MCF 10A (cell line): ENCODE measurements around the gene TMEM187. TPM values are rescaled to one million over a fixed set of nuclear protein-coding genes. Genes with fewer than 3 reads are reported as not detected.

Experiments used
- BruUV-seq: library from RNA; stranded (reverse); fragments of 400-500 nt; replicated peaks from 2 replicates; lab custom pipeline; 2021; lab: Mats Ljungman, UMichigan
- CTCF ChIA-PET: fragments of 300-600 bp; sonication (Branson Sonifier 250); formaldehyde crosslinking; extraction: SDS; loops from one replicate; lab custom pipeline; 2021; ENCODE audit warnings: antibody characterized with exemption, inconsistent platforms; lab: Yijun Ruan, JAX
- POLR2A ChIA-PET: fragments of 300-600, 350-650 bp; sonication (Branson Sonifier 250); formaldehyde crosslinking; extraction: SDS; loops from one replicate; lab custom pipeline; 2020; ENCODE audit warnings: antibody characterized with exemption, inconsistent platforms; lab: Yijun Ruan, JAX
- DNase-seq: peaks from one replicate; pipeline ENCODE4 v3.0.0-alpha.2; 2018; ENCODE audit not compliant: unreplicated experiment
- H3K27ac Mint-ChIP-seq: one replicate; pipeline ENCODE4 v1.8.0; 2022; ENCODE audit warnings: mild to moderate bottlenecking, low read depth, mixed read lengths; ENCODE audit not compliant: unreplicated experiment
- H3K27me3 Mint-ChIP-seq: one replicate; pipeline ENCODE4 v1.8.0; 2022; ENCODE audit warnings: mixed read lengths; ENCODE audit not compliant: insufficient read depth, unreplicated experiment
- H3K36me3 Mint-ChIP-seq: one replicate; pipeline ENCODE4 v1.8.0; 2022; ENCODE audit warnings: mild to moderate bottlenecking, moderate library complexity, mixed read lengths; ENCODE audit not compliant: insufficient read depth, unreplicated experiment
- H3K4me1 Mint-ChIP-seq: one replicate; pipeline ENCODE4 v1.8.0; 2022; ENCODE audit warnings: mixed read lengths; ENCODE audit not compliant: insufficient read depth, unreplicated experiment
- H3K4me3 Mint-ChIP-seq: one replicate; pipeline ENCODE4 v1.8.0; 2022; ENCODE audit warnings: mild to moderate bottlenecking, moderate library complexity, mixed read lengths; ENCODE audit not compliant: unreplicated experiment
- H3K9me3 Mint-ChIP-seq: one replicate; pipeline ENCODE4 v1.8.0; 2022; ENCODE audit warnings: mixed read lengths; ENCODE audit not compliant: unreplicated experiment
- CTCF ChIP-seq: fragments of 200-600 bp; IDR thresholded peaks from one replicate; pipeline ENCODE4 v1.8.0; 2022; ENCODE audit warnings: antibody characterized with exemption, mild to moderate bottlenecking; ENCODE audit not compliant: unreplicated experiment
- intact Hi-C: fragments of 100-400 bp; cut with micrococcal nuclease; formaldehyde crosslinking; loops from 2 replicates; pipeline ENCODE4 v1.14.1; 2022
- total RNA-seq: library from RNA; stranded (reverse); gene quantifications from 2 replicates; pipeline ENCODE4 v1.2.3, GENCODE V29; 2022

TMEM187 gene
- total RNA-seq, 1 experiment from 2014 or later = 9.3 TPM

DNA sequence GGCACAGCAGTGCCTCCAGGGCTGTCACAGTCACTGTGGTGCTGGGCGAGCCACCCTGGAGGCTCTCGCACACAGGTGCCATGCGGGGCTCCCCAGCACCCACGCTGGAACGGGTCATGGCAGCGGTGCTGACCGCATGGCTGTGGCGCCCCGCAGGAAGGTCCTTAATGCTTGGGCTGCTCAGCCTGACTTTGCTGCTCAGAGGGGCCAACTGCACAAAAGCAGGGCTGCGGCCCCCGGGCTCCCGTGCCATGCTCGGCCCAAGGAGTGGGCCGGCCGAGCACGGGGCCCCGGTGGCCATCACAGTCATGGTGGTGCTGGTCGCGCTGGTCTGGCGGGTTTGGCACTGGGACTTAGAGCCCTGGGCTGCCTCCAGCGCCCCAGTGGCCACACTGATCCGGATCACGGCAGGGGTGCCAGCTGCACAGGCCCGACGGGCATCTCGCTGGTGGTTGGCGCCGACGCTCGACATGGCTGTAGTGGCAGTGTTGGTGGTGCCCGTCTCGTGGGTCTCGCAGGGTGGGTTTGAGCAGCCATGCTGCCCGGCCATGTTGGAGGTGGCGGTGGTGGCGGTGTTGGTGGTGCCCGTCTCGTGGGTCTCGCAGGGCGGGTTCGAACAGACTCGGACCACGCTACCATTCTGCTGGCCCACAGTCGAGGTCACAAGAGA, 17.9 kb upstream of the TMEM187 start:
- POLR2A ChIA-PET = no interaction called here
- BruUV-seq = TSS peak; percentile 13
- CTCF ChIA-PET = interaction anchor here (0.5 kb wide), 1 partner anchor 361 kb away, joined by 3 read pairs; no protein-coding TSS in a partner anchor
- H3K27ac Mint-ChIP-seq = no peak overlapping the region
- intact Hi-C loops = no loop called here
- DNase-seq = no peak
- H3K4me1 Mint-ChIP-seq = no peaks in the 10 kb centered on the region
- no peak overlapping the region for H3K4me3 Mint-ChIP-seq
- peaks cover 78% of the 10 kb centered on the region for H3K36me3 Mint-ChIP-seq
- no peaks in the 10 kb centered on the region for H3K27me3 Mint-ChIP-seq
- no peaks in the 10 kb centered on the region for H3K9me3 Mint-ChIP-seq
- no peak for TF ChIP-seq CTCF

DNA sequence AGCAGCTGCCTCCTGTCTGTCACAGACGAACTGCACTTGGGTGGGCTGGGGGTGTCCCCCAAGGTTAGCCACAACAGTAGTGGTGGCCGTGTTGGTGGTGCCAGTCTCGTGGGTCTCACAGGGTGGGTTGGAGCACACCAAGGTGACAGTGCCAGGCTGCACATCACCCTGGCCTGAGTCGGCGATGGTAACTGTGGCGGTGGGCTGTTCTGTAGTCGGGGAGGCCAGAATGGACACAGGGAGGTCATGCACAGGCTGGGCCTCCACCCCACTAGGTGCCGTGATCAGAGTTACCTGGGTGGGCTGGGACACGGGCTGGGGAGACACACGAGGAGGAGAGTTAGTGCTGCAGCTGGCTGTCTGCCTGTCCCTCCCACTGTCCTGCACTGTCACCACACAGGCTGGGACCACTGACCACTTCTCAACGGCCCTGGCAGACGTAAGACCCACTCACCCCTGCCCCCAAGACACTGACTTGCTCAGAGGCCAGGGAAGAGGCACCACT, 17.3 kb upstream of the TMEM187 start:
- ChIA-PET POLR2A (no interaction called here), CTCF (interaction anchor here (0.5 kb wide), 1 partner anchor 361 kb away, joined by 3 read pairs; no protein-coding TSS in a partner anchor)
- no peaks in the 10 kb centered on the region for H3K9me3 Mint-ChIP-seq
- H3K4me3 Mint-ChIP-seq = no peak overlapping the region
- no peaks in the 10 kb centered on the region for H3K27me3 Mint-ChIP-seq
- peaks cover 77% of the 10 kb centered on the region for H3K36me3 Mint-ChIP-seq
- no TSS peak for BruUV-seq
- intact Hi-C loops = no loop called here
- H3K4me1 Mint-ChIP-seq = no peaks in the 10 kb centered on the region
- TF ChIP-seq CTCF = no peak
- no peak overlapping the region for H3K27ac Mint-ChIP-seq
- no peak for DNase-seq

GRCh38 chrX:153956044-153956907, 16.3 kb upstream of the TMEM187 start:
- BruUV-seq = no TSS peak
- Mint-ChIP-seq H3K27ac (no peak overlapping the region), H3K36me3 (peaks cover 77% of the 10 kb centered on the region), H3K4me1 (no peaks in the 10 kb centered on the region), H3K27me3 (no peaks in the 10 kb centered on the region), H3K4me3 (no peak overlapping the region), H3K9me3 (no peaks in the 10 kb centered on the region)
- intact Hi-C loops = no loop called here
- DNase-seq = no peak
- no peak for TF ChIP-seq CTCF
- ChIA-PET CTCF (interaction anchor here (2.4 kb wide), 1 partner anchor 10 kb away, joined by 5 read pairs; no protein-coding TSS in a partner anchor), POLR2A (no interaction called here)

DNA sequence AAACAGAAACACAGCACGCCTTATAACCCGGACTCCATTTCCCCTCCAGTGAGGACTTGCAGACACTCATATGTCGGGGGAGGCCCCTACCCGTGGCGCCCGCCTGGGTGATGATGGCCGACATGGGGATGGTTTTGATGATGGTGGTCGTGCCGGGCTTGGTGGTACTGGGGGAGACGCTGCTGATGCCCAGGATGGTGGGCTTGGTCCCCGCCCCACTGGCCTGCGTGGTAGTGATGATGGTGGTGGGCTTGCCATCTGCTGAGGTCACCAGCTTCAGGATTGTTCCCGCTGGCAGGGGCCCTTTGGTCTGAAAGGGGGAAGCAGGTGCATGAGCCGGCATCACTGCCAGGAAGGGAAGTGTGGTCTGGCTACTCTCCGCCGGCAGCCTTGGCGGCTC, 15.3 kb upstream of the TMEM187 start:
- DNase-seq = no peak
- H3K36me3 Mint-ChIP-seq = peaks cover 78% of the 10 kb centered on the region
- H3K4me1 Mint-ChIP-seq = no peaks in the 10 kb centered on the region
- intact Hi-C loops = no loop called here
- CTCF ChIA-PET = interaction anchor here (2.4 kb wide), 1 partner anchor 9 kb away, joined by 5 read pairs; no protein-coding TSS in a partner anchor
- TF ChIP-seq CTCF = no peak
- no peak overlapping the region for H3K4me3 Mint-ChIP-seq
- no peaks in the 10 kb centered on the region for H3K27me3 Mint-ChIP-seq
- H3K27ac Mint-ChIP-seq = no peak overlapping the region
- POLR2A ChIA-PET = no interaction called here
- no peaks in the 10 kb centered on the region for H3K9me3 Mint-ChIP-seq
- no TSS peak for BruUV-seq
